Upper lobe of right lung (tissue), 1 donor: ENCODE results near the gene MGST2. TPM values are rescaled to one million over a fixed set of nuclear protein-coding genes. Genes with fewer than 3 reads are reported as not detected.
"Not testable (repeated sequence)": the region's sequence is repeated elsewhere in the genome, so short reads cannot be mapped to it uniquely, and the experiment has no call there.

Experiments used
- ATAC-seq: fragments of 200-7000 bp; cut with Tn5 transposase; one replicate; pipeline ENCODE4 v1.9.1; 2020; ENCODE audit warnings: mild to moderate bottlenecking, moderate library complexity
- DNase-seq: peaks from one replicate; pipeline ENCODE4 v3.0.0-alpha.2; 2020
- H3K27ac ChIP-seq: fragments of 200-600 bp; one replicate; pipeline ENCODE4 v1.8.0; 2022
- H3K27me3 ChIP-seq: fragments of 200-600 bp; one replicate; pipeline ENCODE4 v1.8.0; 2022; ENCODE audit warnings: mild to moderate bottlenecking
- H3K36me3 ChIP-seq: fragments of 200-600 bp; one replicate; pipeline ENCODE4 v1.8.0; 2022
- H3K4me1 ChIP-seq: fragments of 200-600 bp; one replicate; pipeline ENCODE4 v1.8.0; 2022
- H3K4me3 ChIP-seq: fragments of 200-600 bp; one replicate; pipeline ENCODE4 v1.8.0; 2022; ENCODE audit warnings: mild to moderate bottlenecking
- H3K9me3 ChIP-seq: fragments of 200-600 bp; one replicate; pipeline ENCODE4 v1.8.0; 2022
- intact Hi-C: fragments of 100-400 bp; cut with DNase I; formaldehyde crosslinking; loops from one replicate; pipeline ENCODE4 v1.11.0; 2022
- total RNA-seq: library from RNA; stranded (reverse); fragmentation: NEBNext Ultra II Directional; extraction: Animal tissue kit (Norgen Biotek cat#: 25700); gene quantifications from one replicate; pipeline ENCODE4 v1.2.1, GENCODE V29; 2021
- TF ChIP-seq, protein P1 (sequence below): fragments of 200-600 bp; IDR thresholded peaks from one replicate; pipeline ENCODE4 v1.8.0; 2022; ENCODE audit warnings: antibody characterized with exemption
- donor health status: DM: no; HTN: yes; CAD: no; lungs with severe emphysema.

MGST2 gene
- total RNA-seq, 1 donor from 2014 or later = 64.6 TPM

DNA sequence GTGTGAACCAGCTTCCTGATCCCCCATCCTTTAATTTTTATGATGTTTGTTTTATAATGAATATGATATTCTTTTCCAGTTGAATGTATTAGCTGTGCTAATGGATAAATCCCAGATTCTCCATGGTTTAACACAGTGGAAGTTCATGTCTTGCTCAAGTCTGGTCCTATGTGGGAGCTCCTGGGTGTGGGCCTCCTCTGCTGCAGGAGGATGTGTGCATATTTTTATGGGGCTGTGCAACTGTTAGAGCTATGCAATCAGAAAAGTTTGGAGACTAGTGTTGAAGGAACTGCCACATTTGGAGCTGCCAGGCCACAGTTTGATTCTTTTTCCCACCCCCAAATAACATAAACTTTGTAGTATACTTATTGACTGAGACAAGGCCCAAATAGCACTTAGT lies 24.8 kb downstream of the MGST2 start:
- no peak overlapping the region for H3K4me3 ChIP-seq
- H3K27me3 ChIP-seq = no peaks in the 10 kb centered on the region
- H3K4me1 ChIP-seq = peaks cover 11% of the 10 kb centered on the region
- no peak for ATAC-seq
- no peak for DNase-seq
- TF ChIP-seq, protein P1, sequence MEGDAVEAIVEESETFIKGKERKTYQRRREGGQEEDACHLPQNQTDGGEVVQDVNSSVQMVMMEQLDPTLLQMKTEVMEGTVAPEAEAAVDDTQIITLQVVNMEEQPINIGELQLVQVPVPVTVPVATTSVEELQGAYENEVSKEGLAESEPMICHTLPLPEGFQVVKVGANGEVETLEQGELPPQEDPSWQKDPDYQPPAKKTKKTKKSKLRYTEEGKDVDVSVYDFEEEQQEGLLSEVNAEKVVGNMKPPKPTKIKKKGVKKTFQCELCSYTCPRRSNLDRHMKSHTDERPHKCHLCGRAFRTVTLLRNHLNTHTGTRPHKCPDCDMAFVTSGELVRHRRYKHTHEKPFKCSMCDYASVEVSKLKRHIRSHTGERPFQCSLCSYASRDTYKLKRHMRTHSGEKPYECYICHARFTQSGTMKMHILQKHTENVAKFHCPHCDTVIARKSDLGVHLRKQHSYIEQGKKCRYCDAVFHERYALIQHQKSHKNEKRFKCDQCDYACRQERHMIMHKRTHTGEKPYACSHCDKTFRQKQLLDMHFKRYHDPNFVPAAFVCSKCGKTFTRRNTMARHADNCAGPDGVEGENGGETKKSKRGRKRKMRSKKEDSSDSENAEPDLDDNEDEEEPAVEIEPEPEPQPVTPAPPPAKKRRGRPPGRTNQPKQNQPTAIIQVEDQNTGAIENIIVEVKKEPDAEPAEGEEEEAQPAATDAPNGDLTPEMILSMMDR = no peak
- intact Hi-C loops = no loop called here
- H3K9me3 ChIP-seq = no peaks in the 10 kb centered on the region
- peaks cover 3% of the 10 kb centered on the region for H3K36me3 ChIP-seq
- H3K27ac ChIP-seq = no peak overlapping the region

DNA sequence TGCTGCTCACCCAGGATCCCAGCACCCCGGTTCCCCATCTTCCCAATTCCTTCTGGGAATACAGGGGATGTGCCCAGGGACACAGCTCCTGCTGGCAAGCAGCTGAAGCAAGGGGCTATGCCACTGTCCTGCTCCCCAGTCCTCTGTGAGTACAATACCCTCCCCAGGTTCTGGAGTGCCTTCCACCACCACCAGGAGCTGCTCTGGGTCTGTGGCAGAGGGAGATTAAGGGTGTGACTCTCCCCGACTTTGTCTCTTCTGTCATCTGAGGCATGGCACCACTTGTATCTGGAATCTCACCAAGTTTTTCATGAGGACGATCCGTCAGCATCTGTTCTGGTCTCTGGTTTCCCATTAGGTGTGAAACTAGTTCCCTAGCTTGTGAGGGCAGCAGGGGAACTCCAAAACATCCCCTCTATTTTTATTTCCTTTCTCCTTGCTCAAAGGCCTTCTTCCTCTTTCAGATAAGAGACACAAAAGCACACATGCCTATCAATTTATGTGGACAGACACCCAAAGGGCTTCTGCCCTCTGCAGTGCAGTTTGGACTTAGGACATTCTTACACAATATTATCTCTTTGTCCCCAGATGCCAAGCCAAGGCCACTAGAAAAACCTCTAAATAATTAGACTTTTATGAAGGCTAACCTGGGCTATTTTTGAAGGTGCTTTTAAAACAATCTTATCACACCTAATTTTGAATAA lies 26.8 kb downstream of the MGST2 start:
- peaks cover 20% of the 10 kb centered on the region for H3K36me3 ChIP-seq
- TF ChIP-seq, protein P1 = peak; percentile 5
- H3K27me3 ChIP-seq = no peaks in the 10 kb centered on the region
- peak; percentile 58 for ATAC-seq
- H3K9me3 ChIP-seq = no peaks in the 10 kb centered on the region
- H3K4me1 ChIP-seq = peaks cover 10% of the 10 kb centered on the region
- H3K4me3 ChIP-seq = no peak overlapping the region
- intact Hi-C loops = no loop called here
- DNase-seq = no peak
- H3K27ac ChIP-seq = peak overlapping the region; percentile 6

DNA sequence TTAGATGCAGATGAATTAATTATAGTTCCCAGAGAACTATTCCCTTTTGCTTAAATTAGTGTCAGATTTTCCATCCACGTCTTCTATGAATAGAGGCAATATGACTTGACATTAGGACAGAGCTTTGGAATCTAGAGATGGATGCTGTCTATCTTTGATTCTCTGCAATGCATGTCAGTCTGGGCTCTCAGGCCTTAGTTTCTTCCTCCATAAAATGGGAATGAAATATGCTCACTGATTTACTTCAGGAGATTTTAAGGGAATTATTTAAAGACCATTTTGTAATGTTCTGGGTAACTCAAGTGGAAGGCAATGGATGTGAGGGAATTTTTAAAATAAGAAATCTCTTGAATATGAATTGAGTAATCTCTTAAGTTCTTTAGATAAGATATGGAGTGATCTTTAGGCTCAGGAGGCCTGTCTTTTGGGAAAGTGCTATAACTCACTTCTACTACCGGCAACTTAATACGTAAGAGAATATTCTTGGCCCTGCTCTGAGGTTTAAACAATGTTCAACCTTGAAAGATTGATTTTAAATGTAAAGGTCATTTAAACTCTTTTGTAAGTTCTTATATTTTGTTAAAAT lies 29.0 kb downstream of the MGST2 start:
- ATAC-seq = no peak
- H3K4me1 ChIP-seq = peaks cover 7% of the 10 kb centered on the region
- H3K27ac ChIP-seq = no peak overlapping the region
- H3K36me3 ChIP-seq = peaks cover 20% of the 10 kb centered on the region
- DNase-seq = no peak
- intact Hi-C loops = no loop called here
- H3K9me3 ChIP-seq = no peaks in the 10 kb centered on the region
- no peak overlapping the region for H3K4me3 ChIP-seq
- TF ChIP-seq, protein P1 = no peak
- H3K27me3 ChIP-seq = no peaks in the 10 kb centered on the region

DNA sequence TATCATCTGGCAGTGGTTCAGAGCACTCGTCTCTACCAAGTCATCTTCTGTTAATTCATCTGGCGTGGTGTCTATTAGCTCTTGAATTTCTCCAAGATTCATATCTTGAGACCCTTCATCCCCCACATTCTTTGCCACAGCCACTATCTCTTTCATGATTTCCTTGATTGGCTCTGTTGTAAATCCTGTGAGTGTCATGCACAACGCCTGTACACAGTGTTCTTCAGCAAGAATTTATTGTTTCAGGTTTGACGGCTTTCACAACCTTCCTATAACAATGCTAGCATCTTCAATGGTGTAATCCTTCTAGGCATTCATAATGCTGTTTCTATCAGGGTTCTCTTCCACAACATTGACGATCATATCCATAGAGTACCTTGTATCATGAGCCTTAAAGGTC lies 30.9 kb downstream of the MGST2 start:
- TF ChIP-seq, protein P1 = no peak
- peaks cover 7% of the 10 kb centered on the region for H3K4me1 ChIP-seq
- no peak for DNase-seq
- H3K36me3 ChIP-seq = peaks cover 33% of the 10 kb centered on the region
- no peak for ATAC-seq
- H3K9me3 ChIP-seq = no peaks in the 10 kb centered on the region
- no peaks in the 10 kb centered on the region for H3K27me3 ChIP-seq
- intact Hi-C loops = no loop called here
- no peak overlapping the region for H3K27ac ChIP-seq
- no peak overlapping the region for H3K4me3 ChIP-seq

DNA sequence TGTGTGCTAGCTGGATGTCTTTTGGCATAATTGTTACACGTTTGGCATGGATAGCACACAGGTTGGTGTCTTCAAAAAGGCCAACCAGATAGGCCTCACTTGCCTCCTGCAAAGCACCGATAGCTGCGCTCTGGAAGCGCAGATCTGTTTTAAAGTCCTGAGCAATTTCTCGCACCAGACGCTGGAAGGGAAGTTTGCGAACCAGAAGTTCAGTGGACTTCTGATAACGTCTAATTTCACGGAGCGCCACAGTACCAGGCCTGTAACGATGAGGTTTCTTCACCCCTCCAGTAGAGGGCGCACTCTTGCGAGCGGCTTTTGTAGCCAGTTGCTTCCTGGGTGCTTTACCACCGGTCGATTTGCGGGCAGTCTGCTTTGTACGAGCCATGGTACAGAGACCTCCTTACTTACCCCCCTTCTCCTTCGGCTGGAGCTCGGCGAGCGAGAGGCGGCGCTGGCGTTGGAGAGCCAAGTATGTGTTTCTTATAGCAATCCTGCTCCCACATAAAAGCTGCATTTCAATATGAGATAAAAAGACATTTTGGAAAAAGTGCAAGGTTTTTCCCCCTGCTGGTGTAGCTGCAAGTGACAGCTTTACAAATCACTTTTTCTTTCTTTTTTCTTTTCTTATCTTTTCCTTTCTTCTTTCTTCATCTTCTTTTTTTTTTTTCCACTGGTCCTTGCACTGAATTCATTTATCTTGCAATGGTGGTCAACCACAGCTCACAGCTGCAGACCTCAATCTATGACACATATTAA lies 32.7 kb downstream of the MGST2 start:
- DNase-seq, H3K27me3 ChIP-seq, H3K4me3 ChIP-seq, ATAC-seq, H3K9me3 ChIP-seq, intact Hi-C loops, H3K4me1 ChIP-seq, H3K27ac ChIP-seq: not testable (repeated sequence)
- H3K36me3 ChIP-seq = peaks cover 39% of the 10 kb centered on the region
- TF ChIP-seq, protein P1 = peak; percentile 4
